Measurements from ENCODE around the gene ARID3C.

ARID3C gene

GRCh38 chr9:34576597-34577399 is 52.1 kb downstream of the ARID3C start:
- DNase-seq, result no peak

DNA sequence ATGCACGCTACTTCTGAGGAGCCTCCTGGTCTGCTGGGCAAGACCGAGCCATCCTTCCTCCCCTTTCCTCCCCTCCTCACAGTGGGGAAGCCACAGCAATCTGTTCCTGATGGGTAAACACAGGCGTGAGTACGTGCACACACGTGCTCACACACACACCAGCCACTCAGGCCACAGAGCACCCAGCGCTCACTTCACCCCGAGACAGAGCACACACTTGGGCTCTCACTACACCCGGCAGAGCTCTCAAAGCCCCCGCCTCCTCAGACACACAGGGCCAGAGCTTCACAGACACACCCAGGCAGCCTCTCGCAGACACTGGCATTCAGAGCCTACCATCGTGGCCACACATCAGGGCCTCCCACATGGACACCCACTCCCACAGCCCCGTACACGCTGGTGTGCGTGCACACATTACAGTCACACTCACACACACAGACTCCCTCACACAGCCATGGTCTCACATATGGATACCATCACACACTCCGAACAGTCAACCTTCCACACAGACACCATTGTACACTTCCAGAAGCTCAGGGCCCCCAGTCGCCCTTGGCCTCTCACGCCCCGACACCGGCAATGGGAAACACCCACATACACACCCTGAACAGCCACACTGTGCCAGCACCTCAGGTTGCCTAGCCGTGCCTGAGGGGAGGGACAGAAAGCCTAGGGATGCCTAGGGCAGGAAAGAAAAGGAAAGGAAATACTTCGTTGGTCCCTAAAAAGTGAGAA is 52.8 kb downstream of the ARID3C start:
- DNase-seq, result no peak

GRCh38 chr9:34575241-34575640 is 53.6 kb downstream of the ARID3C start:
- DNase-seq, result no peak

DNA sequence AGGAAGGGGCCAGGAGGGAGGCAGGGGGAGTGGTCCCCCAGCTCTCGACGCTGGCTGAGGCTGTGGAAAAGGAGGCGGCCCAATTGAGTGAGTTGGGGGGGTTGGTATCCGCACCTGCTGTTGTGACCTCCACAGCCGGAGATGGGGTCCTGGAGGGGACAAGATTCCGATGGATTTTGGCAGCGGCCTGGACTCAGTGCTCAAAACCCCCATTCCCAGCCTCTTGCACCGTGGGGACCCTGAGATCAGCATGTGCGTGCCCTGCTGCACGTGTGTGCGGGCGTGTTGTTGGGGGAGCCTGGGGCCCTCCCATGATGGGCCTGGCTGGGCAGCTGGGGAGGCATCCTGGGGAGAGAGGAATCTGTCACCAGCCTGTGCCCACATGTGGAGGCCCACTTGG is 54.3 kb downstream of the ARID3C start:
- no peak for DNase-seq

GRCh38 chr9:34573599-34574325 is 55.1 kb downstream of the ARID3C start:
- no peak for DNase-seq

GRCh38 chr9:34572628-34573027 is 56.2 kb downstream of the ARID3C start:
- DNase-seq, result no peak

- no peak for DNase-seq
These were observed 56.8 kb downstream of the ARID3C start for GRCh38 chr9:34572092-34572491.

DNA sequence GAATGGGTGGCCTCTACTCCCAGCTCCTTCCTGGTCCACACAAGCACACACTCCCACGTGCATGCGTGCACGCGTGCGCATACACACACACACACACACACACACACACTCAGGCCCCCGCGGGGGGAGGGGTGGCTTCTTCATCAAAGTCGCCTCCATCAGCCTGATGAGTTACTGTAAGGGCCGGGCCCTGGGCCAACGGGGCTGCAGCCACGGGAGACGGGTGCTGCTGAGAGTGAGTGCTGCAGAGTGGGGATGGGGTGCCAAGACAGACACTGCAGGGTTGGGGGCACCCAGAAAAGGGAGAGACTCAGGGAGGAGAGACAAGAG is 57.4 kb downstream of the ARID3C start:
- no peak for DNase-seq
